HepG2 (cell line): Measurements from ENCODE around the gene SF3B5. TPM values are rescaled to one million over a fixed set of nuclear protein-coding genes. Genes with fewer than 3 reads are reported as not detected.

Source experiments
- ATF5 ChIP-seq: sonication (generic); formaldehyde crosslinking; IDR thresholded peaks from 2 replicates; pipeline ENCODE4 v1.4.0; 2020; ENCODE audit warnings: mild to moderate bottlenecking, low read depth, missing genetic modification reagents
- HOXA9 ChIP-seq: sonication (generic); formaldehyde crosslinking; IDR thresholded peaks from 2 replicates; pipeline ENCODE4 v1.8.1; 2022; ENCODE audit warnings: missing genetic modification reagents, mild to moderate bottlenecking, moderate library complexity, borderline replicate concordance
- MTF2 ChIP-seq: sonication (generic); formaldehyde crosslinking; IDR thresholded peaks from 2 replicates; pipeline ENCODE4 v1.5.0; 2020; ENCODE audit warnings: missing genetic modification reagents, borderline replicate concordance
- PHF20 ChIP-seq: sonication (generic); formaldehyde crosslinking; IDR thresholded peaks from 2 replicates; pipeline ENCODE4 v1.5.0; 2020; ENCODE audit warnings: mild to moderate bottlenecking, missing genetic modification reagents
- RARG ChIP-seq: sonication (generic); formaldehyde crosslinking; IDR thresholded peaks from 2 replicates; pipeline ENCODE4 v1.4.0; 2020; ENCODE audit warnings: low read depth, mild to moderate bottlenecking, missing genetic modification reagents
- RERE ChIP-seq: IDR thresholded peaks from 2 replicates; pipeline ENCODE4 v1.6.1; 2016; ENCODE audit warnings: low read depth, missing genetic modification reagents, missing compliant biosample characterization
- RNF219 ChIP-seq: sonication (generic); formaldehyde crosslinking; IDR thresholded peaks from 2 replicates; pipeline ENCODE4 v1.5.0; 2020; ENCODE audit warnings: mild to moderate bottlenecking, missing genetic modification reagents
- SOX5 ChIP-seq: IDR thresholded peaks from 2 replicates; pipeline ENCODE4 v1.6.1; 2016; ENCODE audit warnings: borderline replicate concordance
- ZNF251 ChIP-seq: sonication (generic); formaldehyde crosslinking; IDR thresholded peaks from 2 replicates; pipeline ENCODE4 v1.9.0; 2021; ENCODE audit warnings: mild to moderate bottlenecking, missing genetic modification reagents
- ZNF318 ChIP-seq: sonication (generic); formaldehyde crosslinking; IDR thresholded peaks from 2 replicates; pipeline ENCODE4 v1.4.0; 2020; ENCODE audit warnings: mild to moderate bottlenecking, missing genetic modification reagents
- ZNF367 ChIP-seq: sonication (generic); formaldehyde crosslinking; IDR thresholded peaks from 2 replicates; pipeline ENCODE4 v1.4.0; 2020; ENCODE audit warnings: missing genetic modification reagents, borderline replicate concordance
- ZSCAN20 ChIP-seq: sonication (generic); formaldehyde crosslinking; IDR thresholded peaks from 2 replicates; pipeline ENCODE4 v1.4.0; 2020; ENCODE audit warnings: missing genetic modification reagents, mild to moderate bottlenecking, borderline replicate concordance
- polyA plus RNA-seq, 8 experiments: library from polyadenylated mRNA; depleted of rRNA in 3 of 8; stranded (reverse) in 7 of 8; unstranded in 1 of 8; fragments of >200 nt; fragmentation: Illumina TruSeq in 4 of 8; extraction: Trizol in 4 of 8; gene quantifications; 2 replicates each; pipeline versions ENCODE4 v1.2.1 to v1.2.3, GENCODE V29; 2011 to 2016; ENCODE audit warnings: low read depth in 4 of 8, missing spikeins in 1 of 8, mixed read lengths in 1 of 8; ENCODE audit not compliant: insufficient read depth in 1 of 8
- total RNA-seq, 5 experiments: library from RNA; depleted of rRNA; stranded (reverse); fragments of >200 nt; fragmentation: Illumina TruSeq; extraction: Trizol; gene quantifications; 2 replicates each; pipeline ENCODE4 v1.2.3, GENCODE V29; 2016; ENCODE audit warnings: low read depth in 1 of 5

The SF3B5 gene
- total and polyA plus RNA-seq, 2 of the 13 experiments (the other 11 are each of a cell fraction or from before 2014, with no cell fraction given), result 263 to 292 TPM

GRCh38 chr6:144063744-144064401 is 31.5 kb downstream of the SF3B5 start (continued):
- TF ChIP-seq RERE (CRISPR knock-in tag) (no peak), PHF20 (0 out of 2 replicates have a peak, but pooled peaks have one; percentile 43), ZNF251 (CRISPR knock-in tag) (no peak), RNF219 (no peak), ATF5 (CRISPR knock-in tag) (no peak), ZNF367 (CRISPR knock-in tag) (no peak), HOXA9 (no peak), MTF2 (peak; percentile 93; the same call in 1 of the 2 replicates), ZNF318 (CRISPR knock-in tag) (no peak), RARG (CRISPR knock-in tag) (no peak), SOX5 (CRISPR knock-in tag) (no peak; the same call in 1 of the 2 replicates), ZSCAN20 (CRISPR knock-in tag) (peak; percentile 61; the same call in 1 of the 2 replicates)
